22Rv1 (cell line): ENCODE measurements around the gene PLBD2.

Source experiments
- H3K27ac ChIP-seq: fragments of 450-650 bp; 2 replicates; pipeline ENCODE4 v1.5.1; 2017
- CTCF ChIP-seq: fragments of 450-650 bp; IDR thresholded peaks from 2 replicates; pipeline ENCODE4 v1.5.1; 2017; ENCODE audit warnings: mild to moderate bottlenecking
- ZFX ChIP-seq: fragments of 450-650 bp; IDR thresholded peaks from 2 replicates; pipeline ENCODE4 v1.6.1; 2017; ENCODE audit warnings: antibody characterized with exemption, borderline replicate concordance

PLBD2 gene

GRCh38 chr12:113334786-113335539 is 23.4 kb upstream of the PLBD2 start, which contains the start of gene SLC8B1:
Gene SLC8B1 (minus strand): TSS chr12:113335109. CDS start chr12:113332878, 2,231 bp downstream.
- no peak within 1 kb of the TSS for H3K27ac ChIP-seq
- no peak for TF ChIP-seq ZFX
- TF ChIP-seq CTCF = no peak

GRCh38 chr12:113339540-113339939 is 18.8 kb upstream of the PLBD2 start:
- H3K27ac ChIP-seq = no peak overlapping the region
- no peak for TF ChIP-seq ZFX
- TF ChIP-seq CTCF = no peak

GRCh38 chr12:113340061-113340460 is 18.3 kb upstream of the PLBD2 start:
- H3K27ac ChIP-seq = no peak overlapping the region
- TF ChIP-seq CTCF = no peak
- no peak for TF ChIP-seq ZFX

GRCh38 chr12:113341535-113341934 is 16.9 kb upstream of the PLBD2 start:
- no peak overlapping the region for H3K27ac ChIP-seq
- no peak for TF ChIP-seq CTCF
- no peak for TF ChIP-seq ZFX

- no peak for TF ChIP-seq CTCF
- no peak for TF ChIP-seq ZFX
- no peak overlapping the region for H3K27ac ChIP-seq
Observed at GRCh38 chr12:113345318-113345717, 13.1 kb upstream of the PLBD2 start.

GRCh38 chr12:113346353-113346752 is 12.0 kb upstream of the PLBD2 start:
- no peak overlapping the region for H3K27ac ChIP-seq
- TF ChIP-seq ZFX = no peak
- TF ChIP-seq CTCF = no peak

GRCh38 chr12:113347107-113347506 is 11.3 kb upstream of the PLBD2 start:
- TF ChIP-seq CTCF = no peak
- no peak for TF ChIP-seq ZFX
- no peak overlapping the region for H3K27ac ChIP-seq
